GM12891 (cell line): ENCODE data around the gene SAMD10.

ENCODE experiments used
- DNase-seq: peaks from one replicate; pipeline ENCODE4 v3.0.0; 2011; ENCODE audit warnings: low spot score; ENCODE audit not compliant: insufficient read length
- FAIRE-seq: peaks from 2 replicates; lab custom pipeline; 2011; peaks lifted over from hg19 to GRCh38; lab: Jason Lieb, UNC
- PAX5 ChIP-seq: IDR thresholded peaks from 2 replicates; pipeline ENCODE4 v1.6.1; 2011; ENCODE audit warnings: low read length, moderate library complexity, mild to moderate bottlenecking; ENCODE audit not compliant: insufficient read depth, severe bottlenecking
- POLR2A ChIP-seq: IDR thresholded peaks from 2 replicates; pipeline ENCODE4 v1.6.1; 2011; ENCODE audit warnings: low read depth, low read length, control low read depth
- POLR2AphosphoS5 ChIP-seq: IDR thresholded peaks from 2 replicates; pipeline ENCODE4 v1.6.1; 2011; ENCODE audit warnings: low read depth, low read length, control low read depth
- POU2F2 ChIP-seq: IDR thresholded peaks from 2 replicates; pipeline ENCODE4 v1.6.1; 2011; ENCODE audit warnings: low read depth, mild to moderate bottlenecking, control low read depth, low read length, moderate library complexity
- SPI1 ChIP-seq: IDR thresholded peaks from 2 replicates; pipeline ENCODE4 v1.6.1; 2011; ENCODE audit warnings: low read depth, low read length, control low read depth
- TAF1 ChIP-seq: IDR thresholded peaks from 2 replicates; pipeline ENCODE4 v1.6.1; 2011; ENCODE audit warnings: low read depth, low read length, control low read depth

The SAMD10 gene

GRCh38 chr20:63929071-63929470 lies 50.4 kb downstream of the SAMD10 start:
- FAIRE-seq (no peak), DNase-seq (no peak)
- TF ChIP-seq PAX5 = no peak
- TF ChIP-seq POLR2AphosphoS5 = no peak
- TF ChIP-seq POLR2A = no peak
- no peak for TF ChIP-seq SPI1
- TF ChIP-seq TAF1 = no peak
- no peak for TF ChIP-seq POU2F2

GRCh38 chr20:63926298-63926697 lies 53.1 kb downstream of the SAMD10 start:
- DNase-seq (no peak), FAIRE-seq (no peak)
- no peak for TF ChIP-seq TAF1
- TF ChIP-seq POLR2AphosphoS5 = no peak
- no peak for TF ChIP-seq POU2F2
- TF ChIP-seq PAX5 = no peak
- no peak for TF ChIP-seq SPI1
- no peak for TF ChIP-seq POLR2A

GRCh38 chr20:63924241-63924640 lies 55.2 kb downstream of the SAMD10 start:
- FAIRE-seq = no peak
- DNase-seq = no peak
- no peak for TF ChIP-seq POLR2A
- TF ChIP-seq POU2F2 = no peak
